ENCODE measurements around the gene TAF5L.

TAF5L gene

GRCh38 chr1:229672246-229672645 is 46.3 kb upstream of the TAF5L start:
- H3F3A ChIP-seq (ENCODE audit: insufficient read depth, low read length): no peaks in the 10 kb centered on the region
- H2AFZ ChIP-seq (ENCODE audit: low read length): no peak overlapping the region
- H3K4me3 ChIP-seq (ENCODE audit: low read depth, low read length, poor library complexity, severe bottlenecking): no peak overlapping the region
- no peak for TF ChIP-seq EZH2 (IDR thresholded peaks at IDR 0.05; ENCODE audit: borderline replicate concordance, low read length)
- TF ChIP-seq, protein P1, sequence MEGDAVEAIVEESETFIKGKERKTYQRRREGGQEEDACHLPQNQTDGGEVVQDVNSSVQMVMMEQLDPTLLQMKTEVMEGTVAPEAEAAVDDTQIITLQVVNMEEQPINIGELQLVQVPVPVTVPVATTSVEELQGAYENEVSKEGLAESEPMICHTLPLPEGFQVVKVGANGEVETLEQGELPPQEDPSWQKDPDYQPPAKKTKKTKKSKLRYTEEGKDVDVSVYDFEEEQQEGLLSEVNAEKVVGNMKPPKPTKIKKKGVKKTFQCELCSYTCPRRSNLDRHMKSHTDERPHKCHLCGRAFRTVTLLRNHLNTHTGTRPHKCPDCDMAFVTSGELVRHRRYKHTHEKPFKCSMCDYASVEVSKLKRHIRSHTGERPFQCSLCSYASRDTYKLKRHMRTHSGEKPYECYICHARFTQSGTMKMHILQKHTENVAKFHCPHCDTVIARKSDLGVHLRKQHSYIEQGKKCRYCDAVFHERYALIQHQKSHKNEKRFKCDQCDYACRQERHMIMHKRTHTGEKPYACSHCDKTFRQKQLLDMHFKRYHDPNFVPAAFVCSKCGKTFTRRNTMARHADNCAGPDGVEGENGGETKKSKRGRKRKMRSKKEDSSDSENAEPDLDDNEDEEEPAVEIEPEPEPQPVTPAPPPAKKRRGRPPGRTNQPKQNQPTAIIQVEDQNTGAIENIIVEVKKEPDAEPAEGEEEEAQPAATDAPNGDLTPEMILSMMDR (IDR thresholded peaks at IDR 0.05; ENCODE audit: low read length): no peak
- H3K9ac ChIP-seq (ENCODE audit: low read length): no peak overlapping the region
- H3K36me3 ChIP-seq (ENCODE audit: insufficient read depth, low read length): peaks cover 7% of the 10 kb centered on the region; the same call in 1 of the 2 replicates
- no peaks in the 10 kb centered on the region for H3K9me2 ChIP-seq (ENCODE audit: low read depth, low read length)
- no peak overlapping the region for H3K27ac ChIP-seq (ENCODE audit: low read depth, low read length, poor library complexity, severe bottlenecking)
- H3K9me3 ChIP-seq (ENCODE audit: low read length): no peaks in the 10 kb centered on the region
- H3K4me2 ChIP-seq (ENCODE audit: low read length): no peak overlapping the region
- no peaks in the 10 kb centered on the region for H3K79me2 ChIP-seq (ENCODE audit: insufficient read depth, low read length)
- H3K4me1 ChIP-seq (ENCODE audit: insufficient read depth, low read length, severe bottlenecking): peaks cover 3% of the 10 kb centered on the region
- no peaks in the 10 kb centered on the region for H4K20me1 ChIP-seq (ENCODE audit: insufficient read depth, low read length)
- no peaks in the 10 kb centered on the region for H3K27me3 ChIP-seq (ENCODE audit: insufficient read depth, low read length)

- TF ChIP-seq EZH2 (IDR thresholded peaks at IDR 0.05; ENCODE audit: borderline replicate concordance, low read length): no peak
- TF ChIP-seq, protein P1 (IDR thresholded peaks at IDR 0.05; ENCODE audit: low read length): no peak
- H3K27me3 ChIP-seq (ENCODE audit: insufficient read depth, low read length): no peaks in the 10 kb centered on the region
- no peak overlapping the region for H2AFZ ChIP-seq (ENCODE audit: low read length)
- no peaks in the 10 kb centered on the region for H3K9me3 ChIP-seq (ENCODE audit: low read length)
- peaks cover 12% of the 10 kb centered on the region for H3K4me1 ChIP-seq (ENCODE audit: insufficient read depth, low read length, severe bottlenecking)
- H3K9me2 ChIP-seq (ENCODE audit: low read depth, low read length): no peaks in the 10 kb centered on the region
- no peaks in the 10 kb centered on the region for H3K79me2 ChIP-seq (ENCODE audit: insufficient read depth, low read length)
- H3F3A ChIP-seq (ENCODE audit: insufficient read depth, low read length): no peaks in the 10 kb centered on the region
- no peak overlapping the region for H3K27ac ChIP-seq (ENCODE audit: low read depth, low read length, poor library complexity, severe bottlenecking)
- no peaks in the 10 kb centered on the region for H4K20me1 ChIP-seq (ENCODE audit: insufficient read depth, low read length)
- no peak overlapping the region for H3K4me2 ChIP-seq (ENCODE audit: low read length)
- no peak overlapping the region for H3K9ac ChIP-seq (ENCODE audit: low read length)
- peaks cover 7% of the 10 kb centered on the region; the same call in 1 of the 2 replicates for H3K36me3 ChIP-seq (ENCODE audit: insufficient read depth, low read length)
- H3K4me3 ChIP-seq (ENCODE audit: low read depth, low read length, poor library complexity, severe bottlenecking): no peak overlapping the region
Observed at GRCh38 chr1:229671310-229671709, 45.4 kb upstream of the TAF5L start.

- no peak overlapping the region for H3K27ac ChIP-seq (ENCODE audit: low read depth, low read length, poor library complexity, severe bottlenecking)
- no peak overlapping the region for H3K4me2 ChIP-seq (ENCODE audit: low read length)
- H3K79me2 ChIP-seq (ENCODE audit: insufficient read depth, low read length): no peaks in the 10 kb centered on the region
- no peak for TF ChIP-seq EZH2 (IDR thresholded peaks at IDR 0.05; ENCODE audit: borderline replicate concordance, low read length)
- H3K9me2 ChIP-seq (ENCODE audit: low read depth, low read length): no peaks in the 10 kb centered on the region
- H4K20me1 ChIP-seq (ENCODE audit: insufficient read depth, low read length): no peaks in the 10 kb centered on the region
- no peaks in the 10 kb centered on the region for H3K9me3 ChIP-seq (ENCODE audit: low read length)
- H3K36me3 ChIP-seq (ENCODE audit: insufficient read depth, low read length): peaks cover 7% of the 10 kb centered on the region; the same call in 1 of the 2 replicates
- no peaks in the 10 kb centered on the region for H3K27me3 ChIP-seq (ENCODE audit: insufficient read depth, low read length)
- no peak overlapping the region for H3K4me3 ChIP-seq (ENCODE audit: low read depth, low read length, poor library complexity, severe bottlenecking)
- H3K9ac ChIP-seq (ENCODE audit: low read length): no peak overlapping the region
- peaks cover 17% of the 10 kb centered on the region for H3K4me1 ChIP-seq (ENCODE audit: insufficient read depth, low read length, severe bottlenecking)
- no peak overlapping the region for H2AFZ ChIP-seq (ENCODE audit: low read length)
- no peaks in the 10 kb centered on the region for H3F3A ChIP-seq (ENCODE audit: insufficient read depth, low read length)
Observed at GRCh38 chr1:229669333-229669732, 43.4 kb upstream of the TAF5L start.

DNA sequence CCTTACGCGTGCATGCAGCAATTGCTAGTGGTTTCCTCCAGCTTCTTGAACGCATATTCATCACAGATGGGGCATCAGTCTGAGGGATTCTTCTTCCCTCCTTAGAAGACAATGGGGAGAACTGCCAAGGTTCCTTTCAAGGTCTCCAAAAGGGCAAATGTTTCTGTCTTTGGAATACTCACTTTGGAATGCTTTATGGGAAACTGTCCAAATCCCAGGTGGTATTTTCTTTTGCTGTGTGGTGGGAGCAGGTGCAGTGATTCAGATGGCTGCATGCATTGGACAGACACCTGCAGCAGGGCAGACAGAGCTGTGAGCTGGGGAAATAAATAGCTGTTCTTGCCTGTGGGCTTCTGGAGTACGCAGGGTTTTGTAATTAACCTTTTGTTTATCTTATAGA is 40.7 kb upstream of the TAF5L start:
- H3K9ac ChIP-seq (ENCODE audit: low read length): no peak overlapping the region
- no peaks in the 10 kb centered on the region for H3F3A ChIP-seq (ENCODE audit: insufficient read depth, low read length)
- peaks cover 26% of the 10 kb centered on the region for H3K4me1 ChIP-seq (ENCODE audit: insufficient read depth, low read length, severe bottlenecking)
- H4K20me1 ChIP-seq (ENCODE audit: insufficient read depth, low read length): no peaks in the 10 kb centered on the region
- TF ChIP-seq, protein P1 (IDR thresholded peaks at IDR 0.05; ENCODE audit: low read length): no peak
- no peak for TF ChIP-seq EZH2 (IDR thresholded peaks at IDR 0.05; ENCODE audit: borderline replicate concordance, low read length)
- no peak overlapping the region for H2AFZ ChIP-seq (ENCODE audit: low read length)
- H3K27ac ChIP-seq (ENCODE audit: low read depth, low read length, poor library complexity, severe bottlenecking): peak overlapping the region; percentile 21
- H3K36me3 ChIP-seq (ENCODE audit: insufficient read depth, low read length): peaks cover 25% of the 10 kb centered on the region
- no peak overlapping the region for H3K4me3 ChIP-seq (ENCODE audit: low read depth, low read length, poor library complexity, severe bottlenecking)
- H3K4me2 ChIP-seq (ENCODE audit: low read length): no peak overlapping the region
- no peaks in the 10 kb centered on the region for H3K9me3 ChIP-seq (ENCODE audit: low read length)
- H3K79me2 ChIP-seq (ENCODE audit: insufficient read depth, low read length): no peaks in the 10 kb centered on the region
- no peaks in the 10 kb centered on the region for H3K9me2 ChIP-seq (ENCODE audit: low read depth, low read length)
- H3K27me3 ChIP-seq (ENCODE audit: insufficient read depth, low read length): no peaks in the 10 kb centered on the region
